T-cell (primary cell): Measurements from ENCODE around the gene SNRPA. TPM values are rescaled to one million over a fixed set of nuclear protein-coding genes. Genes with fewer than 3 reads are reported as not detected.
A peak's percentile ranks its signal among the peaks of the same experiment; 100 is the strongest.
"Not testable (repeated sequence)": the region's sequence is repeated elsewhere in the genome, so short reads cannot be mapped to it uniquely, and the experiment has no call there.

Experiments
- ATAC-seq, 4 experiments: fragments of 200-7000 bp in 3 of 4; fragments of 150-1000 bp in 1 of 4; cut with Tn5 transposase; replicated peaks in 1 of 4; 1 replicate in 3 of 4; 2 replicates in 1 of 4; pipeline ENCODE4 v1.10.0; 2021; ENCODE audit warnings: moderate library complexity in 3 of 4, mild to moderate bottlenecking in 2 of 4, moderate number of reproducible peaks in 1 of 4
- CTCF ChIA-PET, 2 donors: fragments of 300-600 bp; sonication (Branson Sonifier 250); formaldehyde crosslinking; loops; one replicate each; lab custom pipeline; 2022; ENCODE audit warnings: antibody characterized with exemption in 2 of 2; lab: Charles Lee
- POLR2A ChIA-PET, 2 donors: fragments of 300-600 bp; sonication (Branson Sonifier 250); formaldehyde crosslinking; loops; one replicate each; lab custom pipeline; 2022; ENCODE audit warnings: antibody characterized with exemption in 2 of 2; lab: Charles Lee
- DNase-seq, 35 experiments: peaks; one replicate each; pipeline versions ENCODE4 v3.0.0 to v3.0.0-alpha.2; 2013 to 2023
- H3K27ac ChIP-seq: one replicate; pipeline ENCODE4 v1.5.1; 2013; ENCODE audit warnings: low read length
- H3K27me3 ChIP-seq, 2 experiments: replicated peaks in 1 of 2; 1 replicate in 1 of 2; 2 replicates in 1 of 2; pipeline versions ENCODE4 v1.6.1 to v1.7.0; 2013; ENCODE audit warnings: low read length in 1 of 2, mixed read lengths in 1 of 2; ENCODE audit not compliant: control insufficient read depth in 2 of 2, insufficient read depth in 2 of 2; ENCODE audit errors: extremely low read depth in 1 of 2
- H3K36me3 ChIP-seq, 2 donors: 1 replicate in 1 of 2; 2 replicates in 1 of 2; pipeline versions ENCODE4 v1.6.1 to v1.7.0; 2013; ENCODE audit warnings: low read length in 1 of 2; ENCODE audit not compliant: control insufficient read depth in 2 of 2, insufficient read depth in 1 of 2; ENCODE audit errors: extremely low read depth in 1 of 2
- H3K4me1 ChIP-seq, 2 experiments: 1 replicate in 1 of 2; 2 replicates in 1 of 2; pipeline versions ENCODE4 v1.6.1 to v1.7.0; 2013; ENCODE audit warnings: low read length in 2 of 2, mixed read lengths in 1 of 2; ENCODE audit not compliant: insufficient read depth in 2 of 2, control insufficient read depth in 1 of 2; ENCODE audit errors: extremely low read depth in 1 of 2
- H3K4me3 ChIP-seq, 2 donors: 1 replicate in 1 of 2; 2 replicates in 1 of 2; pipeline versions ENCODE4 v1.5.1 to v1.7.0; 2013; ENCODE audit warnings: mild to moderate bottlenecking in 2 of 2, low read length in 1 of 2, moderate library complexity in 1 of 2; ENCODE audit not compliant: control insufficient read depth in 1 of 2; ENCODE audit errors: extremely low read depth in 1 of 2
- H3K9me3 ChIP-seq: 2 replicates; pipeline ENCODE4 v1.7.0; 2013
- H3K27ac Mint-ChIP-seq, 2 donors: one replicate each; pipeline ENCODE4 v1.8.0; 2020 to 2021; ENCODE audit warnings: mild to moderate bottlenecking in 2 of 2, mixed read lengths in 2 of 2
- H3K27me3 Mint-ChIP-seq, 2 donors: one replicate each; pipeline ENCODE4 v1.8.0; 2021 to 2022; ENCODE audit warnings: mixed read lengths in 2 of 2
- H3K36me3 Mint-ChIP-seq: one replicate; pipeline ENCODE4 v1.8.0; 2021; ENCODE audit warnings: mixed read lengths
- H3K4me1 Mint-ChIP-seq, 3 donors: one replicate each; pipeline ENCODE4 v1.8.0; 2020 to 2022; ENCODE audit warnings: mixed read lengths in 3 of 3, mild to moderate bottlenecking in 1 of 3
- H3K4me3 Mint-ChIP-seq, 3 donors: one replicate each; pipeline ENCODE4 v1.8.0; 2020 to 2022; ENCODE audit warnings: mild to moderate bottlenecking in 3 of 3, mixed read lengths in 3 of 3, moderate library complexity in 3 of 3
- H3K9me3 Mint-ChIP-seq, 3 donors: one replicate each; pipeline ENCODE4 v1.8.0; 2020 to 2022; ENCODE audit warnings: mixed read lengths in 3 of 3
- WGBS: methylation state at CpG from one replicate; pipeline ENCODE4 v1.1.5; 2013; ENCODE audit warnings: missing lambda C conversion rate; ENCODE audit not compliant: insufficient coverage; 5-methylcytosine and 5-hydroxymethylcytosine counted together
- total RNA-seq, 35 experiments: library from RNA in 6 of 35; stranded (reverse) in 6 of 35; fragments of 120-200 nt in 1 of 35; gene quantifications; one replicate each; pipeline versions ENCODE4 v1.2.1 to v1.2.4 and lab custom pipeline; 2013 to 2026

Gene SNRPA
- total RNA-seq, 5 donors from 2014 or later (not counting 1 experiment from before 2014, with no cell fraction given), result 65.2 to 101 (median 79.1) TPM

GRCh38 chr19:40768869-40769268, 17.9 kb downstream of the SNRPA start:
- WGBS, result 80% methylated on average over 1 of the region's 5 CpGs
- Mint-ChIP-seq H3K27ac (peak overlapping the region in 1 of 2 donors; percentile 19), H3K4me3 (no peak overlapping the region), H3K36me3 (peaks cover 35% of the 10 kb centered on the region), H3K27me3 (no peaks in the 10 kb centered on the region), H3K9me3 (peaks cover 0 to 3% (median 0%) of the 10 kb centered on the region in 3 donors), H3K4me1 (peaks cover 31 to 36% (median 34%) of the 10 kb centered on the region in 3 donors)
- DNase-seq, result no peak
- H3K36me3 ChIP-seq, result peaks cover 3 to 25% of the 10 kb centered on the region in 2 donors
- no peak overlapping the region for H3K4me3 ChIP-seq
- POLR2A ChIA-PET, result no interaction called here
- H3K27ac ChIP-seq, result no peak overlapping the region
- CTCF ChIA-PET, result interaction anchor here in 1 of 2 donors (0.6 kb wide), 1 partner anchor 360 kb away, joined by 3 read pairs; no protein-coding TSS in a partner anchor
- no peak for ATAC-seq
- peaks cover 6 to 35% of the 10 kb centered on the region in 2 experiments for H3K4me1 ChIP-seq
- no peaks in the 10 kb centered on the region for H3K9me3 ChIP-seq
- no peaks in the 10 kb centered on the region for H3K27me3 ChIP-seq

GRCh38 chr19:40771101-40771862, 20.3 kb downstream of the SNRPA start:
- H3K9me3 ChIP-seq, H3K9me3 Mint-ChIP-seq, H3K27ac ChIP-seq, H3K27me3 ChIP-seq, H3K4me3 ChIP-seq, POLR2A ChIA-PET, H3K27me3 Mint-ChIP-seq, H3K4me3 Mint-ChIP-seq, H3K36me3 ChIP-seq: not testable (repeated sequence)
- WGBS, result 89% methylated on average over 6 of the region's 10 CpGs
- H3K36me3 Mint-ChIP-seq, result peaks cover 16% of the 10 kb centered on the region
- ATAC-seq (peak in 3 of 4 experiments; percentile 36 to 54 (median 48)), DNase-seq (peak in 1 of 35 experiments; percentile 22)
- H3K4me1 Mint-ChIP-seq, result peaks cover 10 to 21% (median 16%) of the 10 kb centered on the region in 3 donors
- H3K27ac Mint-ChIP-seq, result peak overlapping the region; percentile 19 to 73
- H3K4me1 ChIP-seq, result peaks cover 0 to 13% of the 10 kb centered on the region in 2 experiments
- CTCF ChIA-PET, result interaction anchor here in 1 of 2 donors (0.9 kb wide), 1 partner anchor 17 kb away, joined by 3 read pairs; no protein-coding TSS in a partner anchor

GRCh38 chr19:40774916-40775631, 24.1 kb downstream of the SNRPA start, which contains the start of gene MIA:
Gene MIA, plus strand, starts transcription at chr19:40775521. Its CDS starts 22 bp downstream, at chr19:40775543.
- POLR2A ChIA-PET, result no interaction called here
- H3K36me3 ChIP-seq, result peaks cover 0 to 3% of the 10 kb centered on the region in 2 donors
- Mint-ChIP-seq H3K36me3 (peaks cover 10% of the 10 kb centered on the region), H3K27me3 (no peaks in the 10 kb centered on the region), H3K4me1 (peaks cover 32 to 39% (median 39%) of the 10 kb centered on the region in 3 donors), H3K9me3 (peaks cover 0 to 3% (median 0%) of the 10 kb centered on the region in 3 donors), H3K27ac (peak within 1 kb of the TSS; percentile 28 to 74), H3K4me3 (no peak within 1 kb of the TSS)
- CTCF ChIA-PET, result interaction anchor here in 1 of 2 donors (1.1 kb wide), 1 partner anchor 32 kb away, joined by 4 read pairs; no protein-coding TSS in a partner anchor
- H3K4me3 ChIP-seq, result no peak within 1 kb of the TSS
- no peaks in the 10 kb centered on the region for H3K9me3 ChIP-seq
- no CpG with 5 or more reads among the region's 9 CpGs for WGBS
- no peaks in the 10 kb centered on the region for H3K27me3 ChIP-seq
- ATAC-seq (no peak), DNase-seq (no peak)
- no peak within 1 kb of the TSS for H3K27ac ChIP-seq
- H3K4me1 ChIP-seq, result peaks cover 9 to 35% of the 10 kb centered on the region in 2 experiments

- no peaks in the 10 kb centered on the region for H3K9me3 ChIP-seq
- peaks cover 29 to 41% (median 41%) of the 10 kb centered on the region in 3 donors for H3K4me1 Mint-ChIP-seq
- H3K36me3 Mint-ChIP-seq, result peaks cover 8% of the 10 kb centered on the region
- peaks cover 0 to 5% of the 10 kb centered on the region in 2 donors for H3K36me3 ChIP-seq
- no peak overlapping the region for H3K27ac ChIP-seq
- H3K9me3 Mint-ChIP-seq, result peaks cover 0 to 3% (median 0%) of the 10 kb centered on the region in 3 donors
- 100% methylated on average over 2 of the region's 10 CpGs for WGBS
- CTCF ChIA-PET, result no interaction called here
- H3K4me3 ChIP-seq, result no peak overlapping the region
- no peak for ATAC-seq
- DNase-seq, result no peak
- POLR2A ChIA-PET, result no interaction called here
- H3K27ac Mint-ChIP-seq, result peak overlapping the region in 1 of 2 donors; percentile 52
- H3K27me3 ChIP-seq, result no peaks in the 10 kb centered on the region
- H3K4me1 ChIP-seq, result peaks cover 9 to 32% of the 10 kb centered on the region in 2 experiments
- H3K4me3 Mint-ChIP-seq, result no peak overlapping the region
- no peaks in the 10 kb centered on the region for H3K27me3 Mint-ChIP-seq
These were observed 24.6 kb downstream of the SNRPA start for GRCh38 chr19:40775632-40776022.

GRCh38 chr19:40776364-40776763, 25.4 kb downstream of the SNRPA start:
- Mint-ChIP-seq H3K4me3 (peak overlapping the region in 1 of 3 donors; percentile 83), H3K27me3 (no peaks in the 10 kb centered on the region), H3K9me3 (no peaks in the 10 kb centered on the region), H3K27ac (peak overlapping the region; percentile 74 to 96), H3K4me1 (peaks cover 23 to 37% (median 37%) of the 10 kb centered on the region in 3 donors), H3K36me3 (peaks cover 6% of the 10 kb centered on the region)
- H3K27ac ChIP-seq, result peak overlapping the region; percentile 86
- no CpG with 5 or more reads among the region's 7 CpGs for WGBS
- H3K4me3 ChIP-seq, result no peak overlapping the region
- ChIA-PET POLR2A (no interaction called here), CTCF (interaction anchor here in 1 of 2 donors (1.4 to 2.6 kb wide), 3 partner anchors 43 to 113 kb away, joined by 3 to 11 read pairs (median 8); partner anchors contain the start of genes COQ8B and ITPKC)
- no peak for ATAC-seq
- H3K27me3 ChIP-seq, result no peaks in the 10 kb centered on the region
- H3K4me1 ChIP-seq, result peaks cover 9 to 26% of the 10 kb centered on the region in 2 experiments
- H3K9me3 ChIP-seq, result no peaks in the 10 kb centered on the region
- peaks cover 0 to 5% of the 10 kb centered on the region in 2 donors for H3K36me3 ChIP-seq
- no peak for DNase-seq
